GM23248 (cell line): ENCODE measurements around the gene NINL. TPM values are rescaled to one million over a fixed set of nuclear protein-coding genes. Genes with fewer than 3 reads are reported as not detected.
"Not testable (repeated sequence)": the region's sequence is repeated elsewhere in the genome, so short reads cannot be mapped to it uniquely, and the experiment has no call there.

ENCODE experiments used
- DNase-seq: peaks from one replicate; pipeline ENCODE4 v3.0.0-alpha.2; 2015
- H2AFZ ChIP-seq: fragments of 200-600 bp; sonication (generic); 2 replicates; pipeline ENCODE4 v1.6.1; 2016; ENCODE audit warnings: antibody characterized with exemption
- H3F3A ChIP-seq: fragments of 200-600 bp; sonication (generic); 2 replicates; pipeline ENCODE4 v1.6.1; 2016; ENCODE audit warnings: mild to moderate bottlenecking, antibody characterized with exemption, mixed run types; ENCODE audit not compliant: insufficient read depth
- H3K27ac ChIP-seq: fragments of 200-600 bp; sonication (generic); 2 replicates; pipeline ENCODE4 v1.5.1; 2016; ENCODE audit warnings: mild to moderate bottlenecking
- H3K27me3 ChIP-seq: fragments of 200-600 bp; sonication (generic); replicated peaks from 2 replicates; pipeline ENCODE4 v1.6.1; 2016; ENCODE audit warnings: mild to moderate bottlenecking; ENCODE audit not compliant: insufficient read depth
- H3K36me3 ChIP-seq: fragments of 200-600 bp; sonication (generic); 2 replicates; pipeline ENCODE4 v1.6.1; 2016; ENCODE audit warnings: low read depth, mild to moderate bottlenecking
- H3K4me1 ChIP-seq: fragments of 200-600 bp; sonication (generic); 2 replicates; pipeline ENCODE4 v1.6.1; 2016; ENCODE audit warnings: mild to moderate bottlenecking; ENCODE audit not compliant: insufficient read depth
- H3K4me2 ChIP-seq: fragments of 200-600 bp; sonication (generic); one replicate; pipeline ENCODE4 v1.6.1; 2016; ENCODE audit warnings: mild to moderate bottlenecking; ENCODE audit not compliant: unreplicated experiment
- H3K4me3 ChIP-seq: fragments of 200-600 bp; sonication (generic); 2 replicates; pipeline ENCODE4 v1.5.1; 2016; ENCODE audit warnings: mild to moderate bottlenecking
- H3K79me2 ChIP-seq: fragments of 200-600 bp; sonication (generic); 2 replicates; pipeline ENCODE4 v1.6.1; 2016; ENCODE audit warnings: mild to moderate bottlenecking; ENCODE audit not compliant: insufficient read depth
- H3K9ac ChIP-seq: fragments of 200-600 bp; sonication (generic); 2 replicates; pipeline ENCODE4 v1.6.1; 2016; ENCODE audit warnings: mild to moderate bottlenecking
- H3K9me2 ChIP-seq: fragments of 200-600 bp; sonication (generic); 2 replicates; pipeline ENCODE4 v1.6.1; 2016; ENCODE audit warnings: mixed run types, mild to moderate bottlenecking, moderate library complexity; ENCODE audit not compliant: insufficient read depth
- H3K9me3 ChIP-seq: fragments of 200-600 bp; sonication (generic); one replicate; pipeline ENCODE4 v1.6.1; 2017; ENCODE audit warnings: low read depth
- H4K20me1 ChIP-seq: fragments of 200-600 bp; sonication (generic); 2 replicates; pipeline ENCODE4 v1.6.0; 2016; ENCODE audit not compliant: insufficient read depth
- EZH2 ChIP-seq: fragments of 200-600 bp; sonication (generic); IDR thresholded peaks from 2 replicates; pipeline ENCODE4 v1.6.1; 2018; ENCODE audit warnings: antibody characterized with exemption, mild to moderate bottlenecking; ENCODE audit not compliant: insufficient read depth, poor library complexity, severe bottlenecking
- EZH2phosphoT487 ChIP-seq: fragments of 200-600 bp; sonication (generic); IDR thresholded peaks from 2 replicates; pipeline ENCODE4 v1.6.1; 2018; ENCODE audit warnings: antibody characterized with exemption, moderate library complexity, mild to moderate bottlenecking, low read depth; ENCODE audit not compliant: insufficient read depth
- WGBS, 2 experiments: methylation state at CpG; one replicate each; pipeline ENCODE4 v1.1.6; 2015 to 2017; ENCODE audit warnings: low lambda C conversion rate in 2 of 2, low coverage in 1 of 2; ENCODE audit errors: missing lambda C conversion rate in 2 of 2; 5-methylcytosine and 5-hydroxymethylcytosine counted together
- in situ Hi-C: fragments of 300-500 bp; cut with MboI; formaldehyde crosslinking; loops from 2 replicates; pipeline ENCODE4 v1.15.0; 2020
- polyA plus RNA-seq: library from polyadenylated mRNA; unstranded; fragments of >200 nt; fragmentation: Nextera tagmentation; extraction: Ambion mirVana; gene quantifications from 2 replicates; pipeline ENCODE4 v1.2.1, GENCODE V29; 2016
- total RNA-seq: library from RNA; depleted of rRNA; stranded (reverse); fragments of >200 nt; shearing (Covaris generic); gene quantifications from 2 replicates; pipeline ENCODE4 v1.2.3, GENCODE V29; 2014

The NINL gene
- total and polyA plus RNA-seq, 2 experiments from 2014 or later, result 1.9 to 3.4 TPM

- TF ChIP-seq EZH2phosphoT487 (no peak), EZH2 (no peak)
- Histone ChIP-seq H4K20me1 (no peaks in the 10 kb centered on the region), H3K9me2 (no peaks in the 10 kb centered on the region), H3F3A (no peaks in the 10 kb centered on the region), H3K9me3 (no peaks in the 10 kb centered on the region), H3K36me3 (no peaks in the 10 kb centered on the region), H3K27ac (no peak overlapping the region), H3K79me2 (no peaks in the 10 kb centered on the region), H2AFZ (no peak overlapping the region), H3K4me3 (no peak overlapping the region), H3K4me1 (no peaks in the 10 kb centered on the region), H3K27me3 (no peaks in the 10 kb centered on the region), H3K4me2 (no peak overlapping the region), H3K9ac (no peak overlapping the region)
- no peak for DNase-seq
- WGBS, 2 experiments, result 92 to 94% methylated on average over 43 to 51 of the region's 52 CpGs
- in situ Hi-C loops, result loop anchor here (10.0 kb wide), 1 partner anchor 52 kb away; no protein-coding TSS in a partner anchor
Measured at GRCh38 chr20:25476106-25477013, 109.0 kb downstream of the NINL start.

DNA sequence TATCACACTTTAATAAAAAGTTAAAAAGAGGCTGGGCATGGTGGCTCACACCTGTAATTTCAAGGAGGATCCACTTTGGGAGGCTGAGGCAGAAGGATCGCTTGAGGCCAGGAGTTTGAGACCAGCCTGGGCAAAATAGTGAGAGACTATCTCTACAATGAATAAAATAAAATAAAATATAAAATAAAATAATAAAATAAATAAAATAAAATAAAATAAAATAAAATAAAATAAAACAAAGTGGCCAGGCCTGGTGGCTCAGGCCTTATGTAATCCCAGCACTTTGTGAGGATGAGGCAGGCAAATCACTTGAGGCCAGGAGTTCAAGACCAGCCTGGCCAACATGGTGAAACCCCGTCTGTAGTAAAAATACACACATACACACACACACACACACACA is 112.0 kb downstream of the NINL start:
- not testable (repeated sequence) for H3K27ac ChIP-seq, H2AFZ ChIP-seq, H3K4me3 ChIP-seq, H4K20me1 ChIP-seq, H3K9me2 ChIP-seq, H3K36me3 ChIP-seq, H3F3A ChIP-seq, H3K4me2 ChIP-seq, H3K4me1 ChIP-seq, H3K9ac ChIP-seq, DNase-seq, H3K27me3 ChIP-seq, H3K9me3 ChIP-seq, H3K79me2 ChIP-seq
- 93 to 100% methylated on average over 2 of the region's 2 CpGs for WGBS, 2 experiments
- in situ Hi-C loops, result loop anchor here (10.0 kb wide), 1 partner anchor 48 kb away; no protein-coding TSS in a partner anchor

DNA sequence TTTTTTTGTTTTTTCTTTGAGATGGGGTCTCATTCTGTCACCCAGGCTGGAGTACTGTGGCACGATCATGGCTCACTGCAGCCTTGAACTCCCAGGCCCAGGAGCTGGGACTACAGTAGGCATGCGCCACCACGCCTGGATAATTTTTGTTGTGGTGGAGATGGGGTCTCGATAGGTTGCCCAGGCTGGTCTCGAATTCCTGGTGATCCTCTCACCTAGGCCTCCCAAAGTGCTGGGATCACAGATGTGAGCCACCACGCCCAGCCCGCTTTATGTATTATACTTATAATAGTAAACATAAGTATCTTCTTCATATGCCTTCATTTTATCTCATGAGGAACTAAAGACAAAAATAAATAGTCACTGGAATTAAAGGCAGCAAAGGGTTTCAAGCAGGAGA is 114.3 kb downstream of the NINL start:
- no peak overlapping the region for H3K9ac ChIP-seq
- no peak overlapping the region for H3K4me3 ChIP-seq
- H3K9me3 ChIP-seq, result no peaks in the 10 kb centered on the region
- no peaks in the 10 kb centered on the region for H3K79me2 ChIP-seq
- H4K20me1 ChIP-seq, result no peaks in the 10 kb centered on the region
- H3K36me3 ChIP-seq, result no peaks in the 10 kb centered on the region
- no peaks in the 10 kb centered on the region for H3F3A ChIP-seq
- no peak for DNase-seq
- no peak overlapping the region for H2AFZ ChIP-seq
- no peak overlapping the region for H3K4me2 ChIP-seq
- H3K4me1 ChIP-seq, result no peaks in the 10 kb centered on the region
- no peak for TF ChIP-seq EZH2
- no peak for TF ChIP-seq EZH2phosphoT487
- 94% methylated on average over 7 of the region's 7 CpGs for WGBS, 2 experiments
- in situ Hi-C loops, result loop anchor here (10.0 kb wide), 1 partner anchor 46 kb away; no protein-coding TSS in a partner anchor
- H3K9me2 ChIP-seq, result no peaks in the 10 kb centered on the region
- H3K27ac ChIP-seq, result no peak overlapping the region
- H3K27me3 ChIP-seq, result no peaks in the 10 kb centered on the region

- no peaks in the 10 kb centered on the region for H3K79me2 ChIP-seq
- DNase-seq, result peak; percentile 23
- no peak overlapping the region for H3K27ac ChIP-seq
- H3K4me1 ChIP-seq, result no peaks in the 10 kb centered on the region
- no peaks in the 10 kb centered on the region for H3F3A ChIP-seq
- no peaks in the 10 kb centered on the region for H3K27me3 ChIP-seq
- no peaks in the 10 kb centered on the region for H3K36me3 ChIP-seq
- no peak overlapping the region for H3K9ac ChIP-seq
- no peaks in the 10 kb centered on the region for H3K9me2 ChIP-seq
- H3K4me3 ChIP-seq, result no peak overlapping the region
- 85% methylated on average over 13 of the region's 13 CpGs for WGBS, 2 experiments
- H3K4me2 ChIP-seq, result no peak overlapping the region
- H3K9me3 ChIP-seq, result no peaks in the 10 kb centered on the region
- H2AFZ ChIP-seq, result no peak overlapping the region
- H4K20me1 ChIP-seq, result no peaks in the 10 kb centered on the region
- TF ChIP-seq EZH2phosphoT487 (no peak), EZH2 (no peak)
- in situ Hi-C loops, result loop anchor here (10.0 kb wide), 1 partner anchor 45 kb away; no protein-coding TSS in a partner anchor
Measured at GRCh38 chr20:25470045-25470444, 115.3 kb downstream of the NINL start.
